C4-2B (cell line): ENCODE measurements around the gene RNF152.

Source experiments
- ZFX ChIP-seq: fragments of 450-650 bp; IDR thresholded peaks from 2 replicates; pipeline ENCODE4 v1.6.1; 2017
- TF ChIP-seq, protein P1 (sequence below): fragments of 450-650 bp; conservative IDR thresholded peaks from 2 replicates; pipeline ENCODE4 v1.5.1; 2017; ENCODE audit warnings: mild to moderate bottlenecking

- TF ChIP-seq, protein P1, sequence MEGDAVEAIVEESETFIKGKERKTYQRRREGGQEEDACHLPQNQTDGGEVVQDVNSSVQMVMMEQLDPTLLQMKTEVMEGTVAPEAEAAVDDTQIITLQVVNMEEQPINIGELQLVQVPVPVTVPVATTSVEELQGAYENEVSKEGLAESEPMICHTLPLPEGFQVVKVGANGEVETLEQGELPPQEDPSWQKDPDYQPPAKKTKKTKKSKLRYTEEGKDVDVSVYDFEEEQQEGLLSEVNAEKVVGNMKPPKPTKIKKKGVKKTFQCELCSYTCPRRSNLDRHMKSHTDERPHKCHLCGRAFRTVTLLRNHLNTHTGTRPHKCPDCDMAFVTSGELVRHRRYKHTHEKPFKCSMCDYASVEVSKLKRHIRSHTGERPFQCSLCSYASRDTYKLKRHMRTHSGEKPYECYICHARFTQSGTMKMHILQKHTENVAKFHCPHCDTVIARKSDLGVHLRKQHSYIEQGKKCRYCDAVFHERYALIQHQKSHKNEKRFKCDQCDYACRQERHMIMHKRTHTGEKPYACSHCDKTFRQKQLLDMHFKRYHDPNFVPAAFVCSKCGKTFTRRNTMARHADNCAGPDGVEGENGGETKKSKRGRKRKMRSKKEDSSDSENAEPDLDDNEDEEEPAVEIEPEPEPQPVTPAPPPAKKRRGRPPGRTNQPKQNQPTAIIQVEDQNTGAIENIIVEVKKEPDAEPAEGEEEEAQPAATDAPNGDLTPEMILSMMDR = no peak
- TF ChIP-seq ZFX = no peak
Measured at GRCh38 chr18:61865466-61866175, 27.2 kb downstream of the RNF152 start.
